ENCODE measurements around the gene PPY.

DNA sequence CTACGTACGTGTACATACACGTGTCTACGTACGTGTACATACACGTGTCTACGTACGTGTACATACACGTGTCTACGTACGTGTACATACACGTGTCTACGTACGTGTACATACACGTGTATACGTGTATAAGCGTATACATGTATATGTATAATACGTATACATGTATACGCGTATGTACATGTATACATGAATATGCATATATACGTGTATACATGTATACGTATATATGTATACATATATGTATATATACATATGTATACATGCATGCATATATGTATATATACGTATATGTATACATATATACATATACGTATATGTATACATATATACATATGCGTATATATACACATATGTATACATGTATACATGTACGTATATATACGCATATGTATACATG is 33.6 kb upstream of the PPY start:
- TF ChIP-seq, protein P1, sequence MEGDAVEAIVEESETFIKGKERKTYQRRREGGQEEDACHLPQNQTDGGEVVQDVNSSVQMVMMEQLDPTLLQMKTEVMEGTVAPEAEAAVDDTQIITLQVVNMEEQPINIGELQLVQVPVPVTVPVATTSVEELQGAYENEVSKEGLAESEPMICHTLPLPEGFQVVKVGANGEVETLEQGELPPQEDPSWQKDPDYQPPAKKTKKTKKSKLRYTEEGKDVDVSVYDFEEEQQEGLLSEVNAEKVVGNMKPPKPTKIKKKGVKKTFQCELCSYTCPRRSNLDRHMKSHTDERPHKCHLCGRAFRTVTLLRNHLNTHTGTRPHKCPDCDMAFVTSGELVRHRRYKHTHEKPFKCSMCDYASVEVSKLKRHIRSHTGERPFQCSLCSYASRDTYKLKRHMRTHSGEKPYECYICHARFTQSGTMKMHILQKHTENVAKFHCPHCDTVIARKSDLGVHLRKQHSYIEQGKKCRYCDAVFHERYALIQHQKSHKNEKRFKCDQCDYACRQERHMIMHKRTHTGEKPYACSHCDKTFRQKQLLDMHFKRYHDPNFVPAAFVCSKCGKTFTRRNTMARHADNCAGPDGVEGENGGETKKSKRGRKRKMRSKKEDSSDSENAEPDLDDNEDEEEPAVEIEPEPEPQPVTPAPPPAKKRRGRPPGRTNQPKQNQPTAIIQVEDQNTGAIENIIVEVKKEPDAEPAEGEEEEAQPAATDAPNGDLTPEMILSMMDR (IDR thresholded peaks at IDR 0.05) = no peak
- TF ChIP-seq POLR2A (IDR thresholded peaks at IDR 0.05) (no peak), EP300 (IDR thresholded peaks at IDR 0.05) (no peak)

All from ovary (tissue), 3 donors.